Measurements from ENCODE around the gene TMCO1.

DNA sequence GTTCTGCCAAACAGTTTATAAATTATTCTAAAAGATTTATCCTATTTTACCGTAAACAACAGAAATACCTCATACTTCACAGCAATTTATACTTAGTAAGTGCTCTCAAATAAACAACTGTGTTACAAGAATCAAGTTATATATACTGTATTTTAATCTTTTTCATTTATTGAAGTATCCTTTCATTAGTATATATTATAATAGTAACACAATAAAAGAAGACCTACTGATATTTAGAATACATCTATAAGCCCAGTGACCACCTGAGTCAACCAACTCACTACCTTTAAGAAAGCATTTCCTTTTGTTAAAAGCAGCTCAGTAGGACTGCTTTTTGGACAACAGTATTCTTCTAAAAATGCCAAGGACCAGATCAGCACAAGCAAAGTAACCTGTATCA is 5.9 kb downstream of the TMCO1 start:
- TF ChIP-seq TAF1 (IDR thresholded peaks at IDR 0.05; ENCODE audit: borderline replicate concordance, low read depth, low read length) (no peak), USF2 (IDR thresholded peaks at IDR 0.05; ENCODE audit: borderline replicate concordance, low read depth, low read length) (no peak), CHD2 (IDR thresholded peaks at IDR 0.05; ENCODE audit: low read length, partially characterized antibody) (no peak), TCF12 (IDR thresholded peaks at IDR 0.05) (no peak), NRF1 (IDR thresholded peaks at IDR 0.05; ENCODE audit: low read depth, low read length) (no peak), SIN3A (IDR thresholded peaks at IDR 0.05; ENCODE audit: borderline replicate concordance, low read depth, low read length) (no peak), POLR2AphosphoS5 (IDR thresholded peaks at IDR 0.05; ENCODE audit: low read depth, low read length) (no peak), REST (IDR thresholded peaks at IDR 0.05; ENCODE audit: low read depth, low read length) (no peak), EP300 (IDR thresholded peaks at IDR 0.05; ENCODE audit: borderline replicate concordance in 1 of 2, low read depth in 1 of 2, low read length in 1 of 2) (no peak)
- TF ChIP-seq, protein P1, sequence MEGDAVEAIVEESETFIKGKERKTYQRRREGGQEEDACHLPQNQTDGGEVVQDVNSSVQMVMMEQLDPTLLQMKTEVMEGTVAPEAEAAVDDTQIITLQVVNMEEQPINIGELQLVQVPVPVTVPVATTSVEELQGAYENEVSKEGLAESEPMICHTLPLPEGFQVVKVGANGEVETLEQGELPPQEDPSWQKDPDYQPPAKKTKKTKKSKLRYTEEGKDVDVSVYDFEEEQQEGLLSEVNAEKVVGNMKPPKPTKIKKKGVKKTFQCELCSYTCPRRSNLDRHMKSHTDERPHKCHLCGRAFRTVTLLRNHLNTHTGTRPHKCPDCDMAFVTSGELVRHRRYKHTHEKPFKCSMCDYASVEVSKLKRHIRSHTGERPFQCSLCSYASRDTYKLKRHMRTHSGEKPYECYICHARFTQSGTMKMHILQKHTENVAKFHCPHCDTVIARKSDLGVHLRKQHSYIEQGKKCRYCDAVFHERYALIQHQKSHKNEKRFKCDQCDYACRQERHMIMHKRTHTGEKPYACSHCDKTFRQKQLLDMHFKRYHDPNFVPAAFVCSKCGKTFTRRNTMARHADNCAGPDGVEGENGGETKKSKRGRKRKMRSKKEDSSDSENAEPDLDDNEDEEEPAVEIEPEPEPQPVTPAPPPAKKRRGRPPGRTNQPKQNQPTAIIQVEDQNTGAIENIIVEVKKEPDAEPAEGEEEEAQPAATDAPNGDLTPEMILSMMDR (IDR thresholded peaks at IDR 0.05) = no peak
- TF ChIP-seq, protein P2, sequence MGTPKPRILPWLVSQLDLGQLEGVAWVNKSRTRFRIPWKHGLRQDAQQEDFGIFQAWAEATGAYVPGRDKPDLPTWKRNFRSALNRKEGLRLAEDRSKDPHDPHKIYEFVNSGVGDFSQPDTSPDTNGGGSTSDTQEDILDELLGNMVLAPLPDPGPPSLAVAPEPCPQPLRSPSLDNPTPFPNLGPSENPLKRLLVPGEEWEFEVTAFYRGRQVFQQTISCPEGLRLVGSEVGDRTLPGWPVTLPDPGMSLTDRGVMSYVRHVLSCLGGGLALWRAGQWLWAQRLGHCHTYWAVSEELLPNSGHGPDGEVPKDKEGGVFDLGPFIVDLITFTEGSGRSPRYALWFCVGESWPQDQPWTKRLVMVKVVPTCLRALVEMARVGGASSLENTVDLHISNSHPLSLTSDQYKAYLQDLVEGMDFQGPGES (IDR thresholded peaks at IDR 0.05; ENCODE audit: low read depth, low read length) = no peak
- TF ChIP-seq, protein P3, sequence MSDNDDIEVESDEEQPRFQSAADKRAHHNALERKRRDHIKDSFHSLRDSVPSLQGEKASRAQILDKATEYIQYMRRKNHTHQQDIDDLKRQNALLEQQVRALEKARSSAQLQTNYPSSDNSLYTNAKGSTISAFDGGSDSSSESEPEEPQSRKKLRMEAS (IDR thresholded peaks at IDR 0.05; ENCODE audit: low read depth) = no peak
- TF ChIP-seq, protein P4, sequence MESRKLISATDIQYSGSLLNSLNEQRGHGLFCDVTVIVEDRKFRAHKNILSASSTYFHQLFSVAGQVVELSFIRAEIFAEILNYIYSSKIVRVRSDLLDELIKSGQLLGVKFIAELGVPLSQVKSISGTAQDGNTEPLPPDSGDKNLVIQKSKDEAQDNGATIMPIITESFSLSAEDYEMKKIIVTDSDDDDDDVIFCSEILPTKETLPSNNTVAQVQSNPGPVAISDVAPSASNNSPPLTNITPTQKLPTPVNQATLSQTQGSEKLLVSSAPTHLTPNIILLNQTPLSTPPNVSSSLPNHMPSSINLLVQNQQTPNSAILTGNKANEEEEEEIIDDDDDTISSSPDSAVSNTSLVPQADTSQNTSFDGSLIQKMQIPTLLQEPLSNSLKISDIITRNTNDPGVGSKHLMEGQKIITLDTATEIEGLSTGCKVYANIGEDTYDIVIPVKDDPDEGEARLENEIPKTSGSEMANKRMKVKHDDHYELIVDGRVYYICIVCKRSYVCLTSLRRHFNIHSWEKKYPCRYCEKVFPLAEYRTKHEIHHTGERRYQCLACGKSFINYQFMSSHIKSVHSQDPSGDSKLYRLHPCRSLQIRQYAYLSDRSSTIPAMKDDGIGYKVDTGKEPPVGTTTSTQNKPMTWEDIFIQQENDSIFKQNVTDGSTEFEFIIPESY (IDR thresholded peaks at IDR 0.05; ENCODE audit: borderline replicate concordance, low read depth) = no peak

Data from SK-N-SH (cell line).